Vagina (tissue), 2 donors: ENCODE results near the gene DENND2C. TPM values are rescaled to one million over a fixed set of nuclear protein-coding genes. Genes with fewer than 3 reads are reported as not detected.

ENCODE experiments used
- DNase-seq, 2 donors: peaks; one replicate each; pipeline ENCODE4 v3.0.0-alpha.2; 2017; ENCODE audit errors: extremely low spot score in 2 of 2
- H3K27ac ChIP-seq: fragments of 200-600 bp; sonication (generic); one replicate; pipeline ENCODE4 v1.5.1; 2019
- H3K27me3 ChIP-seq: fragments of 200-600 bp; sonication (generic); one replicate; pipeline ENCODE4 v1.5.1; 2019
- H3K36me3 ChIP-seq, 2 donors: fragments of 200-600 bp; sonication (generic); one replicate each; pipeline ENCODE4 v1.5.1; 2017 to 2019
- H3K4me1 ChIP-seq: fragments of 200-600 bp; sonication (generic); one replicate; pipeline ENCODE4 v1.5.1; 2019
- H3K4me3 ChIP-seq, 2 donors: fragments of 200-600 bp; sonication (generic); 1 replicate in 1 of 2; 2 replicates in 1 of 2; pipeline ENCODE4 v1.5.1; 2016 to 2019
- H3K9me3 ChIP-seq: fragments of 200-600 bp; sonication (generic); one replicate; pipeline ENCODE4 v1.5.1; 2019
- CTCF ChIP-seq, 3 experiments: fragments of 450-650 bp in 2 of 3; fragments of 200-600 bp in 1 of 3; sonication (generic) in 1 of 3; IDR thresholded peaks; one replicate each; pipeline ENCODE4 v1.5.1; 2017 to 2019; ENCODE audit warnings: antibody characterized with exemption in 3 of 3, mild to moderate bottlenecking in 2 of 3, moderate library complexity in 2 of 3
- POLR2A ChIP-seq, 2 donors: fragments of 450-650 bp; IDR thresholded peaks; one replicate each; pipeline ENCODE4 v1.6.1; 2017; ENCODE audit warnings: antibody characterized with exemption in 2 of 2, mild to moderate bottlenecking in 2 of 2, moderate library complexity in 2 of 2
- POLR2AphosphoS5 ChIP-seq, 2 donors: sonication (generic); formaldehyde crosslinking; IDR thresholded peaks; one replicate each; pipeline ENCODE4 v1.9.0; 2017; ENCODE audit warnings: antibody characterized with exemption in 2 of 2, mild to moderate bottlenecking in 2 of 2, low read depth in 1 of 2; ENCODE audit not compliant: insufficient read depth in 1 of 2
- intact Hi-C: fragments of 100-400 bp; cut with DNase I; formaldehyde crosslinking; loops from one replicate; pipeline ENCODE4 v1.15.1; 2023
- total RNA-seq: library from RNA; depleted of rRNA; stranded (reverse); fragments of >200 nt; gene quantifications from one replicate; pipeline ENCODE4 v1.2.3, GENCODE V29; 2016

DENND2C gene
- total RNA-seq, 1 donor from 2014 or later = 25.5 TPM

GRCh38 chr1:114545796-114546195 lies 124.1 kb downstream of the DENND2C start:
- no peak for TF ChIP-seq POLR2AphosphoS5 (IDR thresholded peaks at IDR 0.05; ENCODE audit: insufficient read depth in 1 of 2, low read depth in 1 of 2)
- TF ChIP-seq CTCF (IDR thresholded peaks at IDR 0.05) = no peak
- no peak for TF ChIP-seq POLR2A (IDR thresholded peaks at IDR 0.05)
- Histone ChIP-seq H3K9me3 (no peaks in the 10 kb centered on the region), H3K27me3 (no peaks in the 10 kb centered on the region), H3K4me1 (no peaks in the 10 kb centered on the region), H3K27ac (no peak overlapping the region), H3K36me3 (no peaks in the 10 kb centered on the region), H3K4me3 (no peak overlapping the region)
- intact Hi-C loops = no loop called here
- no peak for DNase-seq

- Histone ChIP-seq H3K4me1 (no peaks in the 10 kb centered on the region), H3K27me3 (no peaks in the 10 kb centered on the region), H3K9me3 (no peaks in the 10 kb centered on the region), H3K36me3 (no peaks in the 10 kb centered on the region), H3K27ac (no peak overlapping the region), H3K4me3 (no peak overlapping the region)
- no peak for DNase-seq
- TF ChIP-seq POLR2A (IDR thresholded peaks at IDR 0.05) (no peak), POLR2AphosphoS5 (IDR thresholded peaks at IDR 0.05; ENCODE audit: insufficient read depth in 1 of 2, low read depth in 1 of 2) (no peak), CTCF (IDR thresholded peaks at IDR 0.05) (no peak)
- intact Hi-C loops = no loop called here
These were observed 124.5 kb downstream of the DENND2C start for GRCh38 chr1:114545315-114545714.

GRCh38 chr1:114540821-114541220 lies 129.0 kb downstream of the DENND2C start:
- intact Hi-C loops = no loop called here
- Histone ChIP-seq H3K4me1 (no peaks in the 10 kb centered on the region), H3K36me3 (no peaks in the 10 kb centered on the region), H3K9me3 (no peaks in the 10 kb centered on the region), H3K27ac (no peak overlapping the region), H3K27me3 (no peaks in the 10 kb centered on the region), H3K4me3 (no peak overlapping the region)
- TF ChIP-seq CTCF (IDR thresholded peaks at IDR 0.05) (no peak), POLR2AphosphoS5 (IDR thresholded peaks at IDR 0.05; ENCODE audit: insufficient read depth in 1 of 2, low read depth in 1 of 2) (no peak), POLR2A (IDR thresholded peaks at IDR 0.05) (no peak)
- no peak for DNase-seq

- H3K27ac ChIP-seq = no peak overlapping the region
- no peaks in the 10 kb centered on the region for H3K9me3 ChIP-seq
- no peak for DNase-seq
- intact Hi-C loops = no loop called here
- H3K4me1 ChIP-seq = no peaks in the 10 kb centered on the region
- H3K36me3 ChIP-seq = no peaks in the 10 kb centered on the region
- H3K4me3 ChIP-seq = no peak overlapping the region
- no peak for TF ChIP-seq POLR2AphosphoS5 (IDR thresholded peaks at IDR 0.05; ENCODE audit: insufficient read depth in 1 of 2, low read depth in 1 of 2)
- no peak for TF ChIP-seq CTCF (IDR thresholded peaks at IDR 0.05)
- no peak for TF ChIP-seq POLR2A (IDR thresholded peaks at IDR 0.05)
- no peaks in the 10 kb centered on the region for H3K27me3 ChIP-seq
These were observed 129.6 kb downstream of the DENND2C start for GRCh38 chr1:114540272-114540671.

- Histone ChIP-seq H3K27me3 (no peaks in the 10 kb centered on the region), H3K4me3 (no peak overlapping the region), H3K27ac (no peak overlapping the region), H3K4me1 (no peaks in the 10 kb centered on the region), H3K9me3 (no peaks in the 10 kb centered on the region), H3K36me3 (no peaks in the 10 kb centered on the region)
- DNase-seq = no peak
- intact Hi-C loops = no loop called here
- TF ChIP-seq POLR2A (IDR thresholded peaks at IDR 0.05) (no peak), CTCF (IDR thresholded peaks at IDR 0.05) (no peak), POLR2AphosphoS5 (IDR thresholded peaks at IDR 0.05; ENCODE audit: insufficient read depth in 1 of 2, low read depth in 1 of 2) (no peak)
These were observed 133.8 kb downstream of the DENND2C start for GRCh38 chr1:114536043-114536442.
